Measurements from ENCODE around the gene ZC3H18.

The ZC3H18 gene

DNA sequence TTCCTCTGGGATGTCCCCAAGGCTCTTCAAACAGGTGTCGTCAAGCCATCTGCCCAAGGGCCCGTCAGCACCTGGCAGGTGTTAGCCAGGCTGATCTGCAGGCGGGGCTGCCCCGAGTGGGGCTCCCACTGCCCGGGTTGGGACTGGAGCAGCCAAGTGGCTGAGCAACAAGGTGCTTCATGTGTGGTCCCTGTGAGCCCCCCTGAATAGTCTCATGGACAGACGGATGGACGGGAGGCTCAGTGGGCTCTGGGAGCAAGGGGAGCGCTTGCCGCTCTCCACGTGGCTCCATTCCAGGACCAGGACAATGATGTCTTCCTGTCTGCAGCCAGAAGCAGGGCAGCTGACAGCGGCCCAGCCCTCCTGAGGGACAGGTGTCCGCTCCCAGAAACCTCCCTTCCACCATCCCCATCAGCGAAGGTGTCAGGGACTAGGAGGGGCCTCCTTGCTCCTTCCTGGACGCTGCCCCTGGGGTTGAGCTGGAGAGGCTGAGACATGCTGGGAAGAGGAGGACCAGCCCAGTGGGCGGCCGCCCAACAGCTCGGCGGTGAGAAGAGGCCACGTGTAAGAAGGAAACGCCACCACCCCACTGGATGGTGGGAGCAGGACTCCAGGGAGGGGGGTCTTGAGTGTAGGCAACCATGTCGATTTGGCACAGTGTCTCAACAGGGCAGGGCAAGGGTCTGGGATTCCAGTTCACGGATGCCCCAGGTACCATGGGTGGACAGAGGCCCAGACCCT is 106.5 kb downstream of the ZC3H18 start:
- H3K4me3 ChIP-seq (ENCODE audit: low read length), result no peak overlapping the region
- H3K27me3 ChIP-seq (ENCODE audit: control insufficient read depth, insufficient read depth, low read length), result no peaks in the 10 kb centered on the region
- H3K36me3 ChIP-seq (ENCODE audit: control insufficient read depth, insufficient read depth, low read length), result no peaks in the 10 kb centered on the region
- no peak overlapping the region for H3K27ac ChIP-seq (ENCODE audit: low read depth, low read length)
- H3K9ac ChIP-seq (ENCODE audit: low read length), result no peak overlapping the region
- H3K4me1 ChIP-seq (ENCODE audit: control insufficient read depth, insufficient read depth, low read length), result no peaks in the 10 kb centered on the region

DNA sequence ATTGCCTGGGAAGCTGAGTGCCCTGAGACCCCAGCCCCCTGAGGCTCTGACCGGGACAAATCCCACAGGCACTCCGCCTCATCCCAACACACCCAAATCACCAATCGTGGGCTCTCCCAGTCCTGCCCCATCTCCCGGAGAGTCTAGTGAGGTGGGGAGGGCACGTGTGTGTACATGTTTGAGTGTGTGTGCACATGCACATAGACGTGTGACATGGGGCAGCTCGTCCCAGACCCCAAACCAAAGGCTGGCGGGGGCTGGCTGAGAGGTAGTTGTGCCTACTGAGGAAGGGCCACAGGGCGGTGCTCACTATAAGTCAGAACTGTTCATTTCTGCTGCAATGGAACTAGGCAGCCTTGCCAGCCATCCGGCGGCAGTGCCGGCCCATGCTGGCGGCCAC is 107.5 kb downstream of the ZC3H18 start:
- Histone ChIP-seq H3K36me3 (ENCODE audit: control insufficient read depth, insufficient read depth, low read length) (no peaks in the 10 kb centered on the region), H3K4me1 (ENCODE audit: control insufficient read depth, insufficient read depth, low read length) (no peaks in the 10 kb centered on the region), H3K9ac (ENCODE audit: low read length) (no peak overlapping the region), H3K27me3 (ENCODE audit: control insufficient read depth, insufficient read depth, low read length) (no peaks in the 10 kb centered on the region), H3K27ac (ENCODE audit: low read depth, low read length) (no peak overlapping the region), H3K4me3 (ENCODE audit: low read length) (no peak overlapping the region)

DNA sequence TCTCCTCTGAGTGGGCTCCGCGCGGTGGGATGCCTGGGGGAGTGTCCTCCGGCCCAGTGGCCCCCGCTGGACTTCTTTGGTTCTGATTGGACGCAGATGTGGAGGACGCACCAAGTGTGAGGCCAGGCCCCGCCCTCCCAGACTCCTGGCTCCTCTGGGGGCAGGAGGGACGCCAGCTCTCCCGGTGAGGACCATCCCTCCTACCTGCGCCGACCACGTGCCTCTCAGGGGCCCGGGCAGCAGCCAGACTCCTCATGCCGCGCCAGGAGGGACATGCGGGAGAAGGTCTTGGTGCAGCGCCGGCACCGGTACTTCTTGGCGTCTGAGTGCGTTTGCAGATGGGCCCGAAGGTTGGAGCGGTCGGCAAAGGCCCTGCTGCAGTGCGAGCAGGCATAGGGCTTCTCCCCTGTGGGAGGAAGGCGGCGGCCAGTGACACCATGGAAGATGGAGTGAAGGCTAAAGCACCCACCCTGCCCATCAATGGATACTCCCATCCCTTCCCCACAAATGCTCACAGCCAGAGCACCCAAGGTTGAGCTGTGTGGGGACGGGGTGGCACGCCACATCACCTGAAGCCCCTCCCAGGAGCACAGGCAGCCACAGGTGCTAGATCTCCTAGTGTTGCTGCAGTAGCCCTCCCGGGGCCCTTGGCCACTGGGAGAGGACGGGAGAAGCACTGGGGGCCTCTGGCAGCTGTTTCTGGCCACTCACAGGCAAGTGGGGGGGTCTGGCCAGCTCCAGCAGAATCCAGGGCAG is 108.2 kb downstream of the ZC3H18 start:
- Histone ChIP-seq H3K27me3 (ENCODE audit: control insufficient read depth, insufficient read depth, low read length) (no peaks in the 10 kb centered on the region), H3K9ac (ENCODE audit: low read length) (no peak overlapping the region), H3K27ac (ENCODE audit: low read depth, low read length) (no peak overlapping the region), H3K4me1 (ENCODE audit: control insufficient read depth, insufficient read depth, low read length) (no peaks in the 10 kb centered on the region), H3K36me3 (ENCODE audit: control insufficient read depth, insufficient read depth, low read length) (no peaks in the 10 kb centered on the region), H3K4me3 (ENCODE audit: low read length) (no peak overlapping the region)

DNA sequence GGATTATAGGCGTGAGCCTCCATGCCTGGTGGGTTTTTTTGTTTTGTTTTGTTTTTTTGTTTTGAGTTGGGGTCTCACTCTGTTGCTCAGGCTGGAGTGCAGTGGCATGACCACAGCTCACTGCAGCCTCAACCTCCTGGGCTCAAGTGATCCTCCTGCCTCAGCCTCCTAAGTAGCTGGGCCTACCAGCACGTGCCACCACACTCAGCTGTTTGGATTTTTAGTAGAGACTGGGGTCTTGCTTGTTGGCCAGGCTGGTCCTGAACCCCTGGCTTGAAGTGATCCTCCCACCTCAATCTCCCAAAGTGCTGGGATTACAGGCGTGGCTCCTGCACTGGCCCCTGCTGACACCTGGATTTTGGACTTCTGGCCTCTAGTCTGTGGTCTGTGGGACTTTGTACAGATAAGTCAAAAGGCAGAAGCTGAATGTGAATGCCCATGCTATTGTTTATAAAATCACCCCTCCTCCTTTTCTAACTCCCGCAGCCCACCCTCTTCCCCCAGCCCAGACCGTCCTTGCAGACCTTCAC is 110.4 kb downstream of the ZC3H18 start:
- no peaks in the 10 kb centered on the region for H3K4me1 ChIP-seq (ENCODE audit: control insufficient read depth, insufficient read depth, low read length)
- H3K27me3 ChIP-seq (ENCODE audit: control insufficient read depth, insufficient read depth, low read length), result peaks cover 4% of the 10 kb centered on the region
- no peak overlapping the region for H3K9ac ChIP-seq (ENCODE audit: low read length)
- no peaks in the 10 kb centered on the region for H3K36me3 ChIP-seq (ENCODE audit: control insufficient read depth, insufficient read depth, low read length)
- no peak overlapping the region for H3K27ac ChIP-seq (ENCODE audit: low read depth, low read length)
- no peak overlapping the region for H3K4me3 ChIP-seq (ENCODE audit: low read length)

DNA sequence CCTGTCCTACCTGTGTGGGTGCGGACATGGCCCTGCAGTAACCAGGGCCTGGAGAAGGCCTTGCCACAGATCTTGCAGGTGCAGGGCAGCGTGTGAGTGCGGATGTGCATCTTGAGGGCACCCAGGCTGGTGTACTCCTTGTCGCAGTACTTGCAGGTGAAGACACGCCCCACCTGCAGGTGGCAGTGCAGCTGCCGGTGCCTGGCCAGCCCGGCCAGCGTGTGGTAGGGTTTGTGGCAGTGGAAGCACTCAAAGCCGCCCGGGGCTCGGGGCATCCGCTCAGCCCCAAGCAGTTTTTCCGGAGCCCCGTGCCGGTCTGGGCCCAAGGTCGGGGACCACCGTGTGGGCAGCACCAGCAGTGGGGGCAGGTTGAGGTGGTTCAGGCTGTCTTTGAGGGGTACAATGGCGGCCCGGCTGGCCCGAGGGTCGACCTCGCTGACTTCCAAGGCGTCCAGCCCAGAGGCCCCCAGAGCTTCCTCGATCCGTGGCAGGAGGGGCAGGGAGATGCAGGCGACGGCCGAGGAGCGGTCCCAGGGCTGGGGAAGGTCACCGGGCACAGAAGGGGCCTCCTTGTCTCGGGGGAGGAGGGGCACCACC is 111.0 kb downstream of the ZC3H18 start:
- Histone ChIP-seq H3K36me3 (ENCODE audit: control insufficient read depth, insufficient read depth, low read length) (no peaks in the 10 kb centered on the region), H3K9ac (ENCODE audit: low read length) (no peak overlapping the region), H3K27me3 (ENCODE audit: control insufficient read depth, insufficient read depth, low read length) (peaks cover 10% of the 10 kb centered on the region), H3K4me3 (ENCODE audit: low read length) (no peak overlapping the region), H3K27ac (ENCODE audit: low read depth, low read length) (no peak overlapping the region), H3K4me1 (ENCODE audit: control insufficient read depth, insufficient read depth, low read length) (no peaks in the 10 kb centered on the region)
